Right lobe of liver (tissue), 6 donors: ENCODE data around the gene ZFYVE1. TPM values are rescaled to one million over a fixed set of nuclear protein-coding genes. Genes with fewer than 3 reads are reported as not detected.

Source experiments
- ATAC-seq, 4 donors: fragments of 200-7000 bp; cut with Tn5 transposase; one replicate each; pipeline ENCODE4 v1.9.1; 2020; ENCODE audit warnings: mild to moderate bottlenecking in 4 of 4, moderate library complexity in 4 of 4
- DNase-seq, 3 donors: peaks; one replicate each; pipeline ENCODE4 v3.0.0-alpha.2; 2020
- H3K27ac ChIP-seq, 3 donors: fragments of 200-600 bp; one replicate each; pipeline ENCODE4 v1.8.0; 2022
- H3K27me3 ChIP-seq, 2 donors: fragments of 200-600 bp; one replicate each; pipeline ENCODE4 v1.8.0; 2022
- H3K36me3 ChIP-seq, 4 donors: fragments of 200-600 bp; sonication (generic) in 1 of 4; one replicate each; pipeline versions ENCODE4 v1.5.1 to v1.8.0; 2017 to 2022; ENCODE audit warnings: control low read depth in 1 of 4
- H3K4me1 ChIP-seq, 4 donors: fragments of 200-600 bp; sonication (generic) in 1 of 4; one replicate each; pipeline versions ENCODE4 v1.5.1 to v1.8.0; 2017 to 2022; ENCODE audit warnings: control low read depth in 1 of 4
- H3K4me3 ChIP-seq, 3 donors: fragments of 200-600 bp; one replicate each; pipeline ENCODE4 v1.8.0; 2022
- H3K9me3 ChIP-seq, 4 donors: fragments of 200-600 bp; sonication (generic) in 1 of 4; one replicate each; pipeline versions ENCODE4 v1.5.1 to v1.8.0; 2017 to 2022; ENCODE audit warnings: control low read depth in 1 of 4
- CTCF ChIP-seq, 4 donors: fragments of 200-600 bp in 3 of 4; fragments of 450-650 bp in 1 of 4; IDR thresholded peaks; one replicate each; pipeline versions ENCODE4 v1.5.1 to v1.8.0; 2016 to 2022; ENCODE audit warnings: antibody characterized with exemption in 4 of 4, mild to moderate bottlenecking in 2 of 4
- POLR2A ChIP-seq: fragments of 450-650 bp; IDR thresholded peaks from one replicate; pipeline ENCODE4 v1.6.1; 2017; ENCODE audit warnings: antibody characterized with exemption, mild to moderate bottlenecking
- WGBS: methylation state at CpG from one replicate; pipeline ENCODE4 v1.1.6; 2018; ENCODE audit warnings: low coverage, low lambda C conversion rate; ENCODE audit not compliant: insufficient coverage; ENCODE audit errors: missing lambda C conversion rate; 5-methylcytosine and 5-hydroxymethylcytosine counted together
- intact Hi-C, 2 donors: fragments of 100-400 bp; cut with DNase I; formaldehyde crosslinking; loops; one replicate each; pipeline versions ENCODE4 v1.11.2 to v1.14.1; 2022
- total RNA-seq, 6 experiments: library from RNA; depleted of rRNA in 2 of 6; stranded (reverse); fragments of >200 nt in 2 of 6; fragmentation: NEBNext Ultra II Directional in 3 of 6; extraction: Animal tissue kit (Norgen Biotek cat#: 25700) in 3 of 6; gene quantifications; one replicate each; pipeline versions ENCODE4 v1.1.0 to v1.2.4, GENCODE V29; 2016 to 2023
- donor health status: DM: no; HTN: yes; CAD: no.
- donor health status: DM: no; HTN: no; CAD: no.
- donor health status: DM: no; HTN: no; CAD: no.
- donor health status: DM: no; HTN: yes; CAD: no.
- donor health status: DM: no; HTN: yes; CAD: no.

ZFYVE1 gene
- total RNA-seq, 6 experiments from 2014 or later: 9.9 to 14.3 (median 11.4) TPM

DNA sequence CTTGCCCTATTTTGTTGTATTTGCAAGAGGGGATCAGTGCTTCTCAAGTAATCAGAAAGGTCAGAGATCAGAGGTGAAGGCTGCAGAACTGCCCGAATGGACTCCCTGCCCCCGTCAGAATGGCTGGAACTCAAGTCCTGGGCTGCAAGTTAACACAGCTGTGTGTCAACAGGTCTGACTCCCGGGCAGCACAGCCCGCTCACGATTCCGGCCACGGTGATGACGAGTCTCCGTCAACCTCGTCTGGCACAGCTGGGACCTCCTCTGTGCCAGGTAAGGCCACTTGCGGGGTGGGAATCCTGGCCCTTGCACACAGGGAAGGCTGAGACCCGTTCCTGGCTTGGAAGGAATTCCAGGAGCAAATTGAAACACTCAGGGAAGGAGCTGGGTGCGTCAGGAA is 87.3 kb downstream of the ZFYVE1 start:
- 90% methylated on average over 12 of the region's 13 CpGs for WGBS
- Histone ChIP-seq H3K9me3 (no peaks in the 10 kb centered on the region), H3K4me1 (no peaks in the 10 kb centered on the region), H3K4me3 (no peak overlapping the region), H3K27ac (no peak overlapping the region), H3K36me3 (peaks cover 0 to 22% (median 10%) of the 10 kb centered on the region in 4 donors), H3K27me3 (no peaks in the 10 kb centered on the region)
- TF ChIP-seq CTCF (IDR thresholded peaks at IDR 0.05): no peak
- TF ChIP-seq POLR2A: no peak
- intact Hi-C loops: no loop called here
- ATAC-seq (no peak), DNase-seq (no peak)

GRCh38 chr14:72932893-72933292 is 94.0 kb downstream of the ZFYVE1 start:
- TF ChIP-seq CTCF (IDR thresholded peaks at IDR 0.05): no peak
- TF ChIP-seq POLR2A: no peak
- intact Hi-C loops: no loop called here
- no peaks in the 10 kb centered on the region for H3K36me3 ChIP-seq
- no peak overlapping the region for H3K4me3 ChIP-seq
- WGBS: 75% methylated on average over 3 of the region's 7 CpGs
- H3K9me3 ChIP-seq: no peaks in the 10 kb centered on the region
- no peaks in the 10 kb centered on the region for H3K4me1 ChIP-seq
- ATAC-seq (no peak), DNase-seq (no peak)
- no peaks in the 10 kb centered on the region for H3K27me3 ChIP-seq
- H3K27ac ChIP-seq: no peak overlapping the region

GRCh38 chr14:72929316-72930080 is 97.4 kb downstream of the ZFYVE1 start:
- no peak overlapping the region for H3K4me3 ChIP-seq
- intact Hi-C loops: no loop called here
- TF ChIP-seq POLR2A (no peak), CTCF (IDR thresholded peaks at IDR 0.05) (no peak)
- DNase-seq: no peak
- ATAC-seq: no peak
- H3K4me1 ChIP-seq: no peaks in the 10 kb centered on the region
- H3K36me3 ChIP-seq: no peaks in the 10 kb centered on the region
- H3K27me3 ChIP-seq: no peaks in the 10 kb centered on the region
- no peaks in the 10 kb centered on the region for H3K9me3 ChIP-seq
- 94% methylated on average over 32 of the region's 43 CpGs for WGBS
- no peak overlapping the region for H3K27ac ChIP-seq

- intact Hi-C loops: no loop called here
- TF ChIP-seq CTCF (IDR thresholded peaks at IDR 0.05) (no peak), POLR2A (no peak)
Measured at GRCh38 chr14:72928872-72929271, 98.0 kb downstream of the ZFYVE1 start.

More at GRCh38 chr14:72928872-72929271, 98.0 kb downstream of the ZFYVE1 start:
- Histone ChIP-seq H3K36me3 (no peaks in the 10 kb centered on the region), H3K9me3 (no peaks in the 10 kb centered on the region), H3K4me3 (no peak overlapping the region), H3K27ac (no peak overlapping the region), H3K4me1 (no peaks in the 10 kb centered on the region), H3K27me3 (no peaks in the 10 kb centered on the region)
- DNase-seq (no peak), ATAC-seq (no peak)
- no CpG with 5 or more reads among the region's 21 CpGs for WGBS
